CD4-positive, alpha-beta T cell treated with Interleukin-15 for 1 hour (primary cell): ENCODE data around the gene UXS1.

ENCODE experiments used
- DNase-seq: peaks from one replicate; pipeline ENCODE4 v3.0.0-alpha.2; 2020

UXS1 gene

GRCh38 chr2:106073678-106074406, 120.3 kb downstream of the UXS1 start:
- DNase-seq, result no peak

GRCh38 chr2:106070181-106070580, 123.9 kb downstream of the UXS1 start:
- DNase-seq, result no peak

GRCh38 chr2:106068451-106068850, 125.7 kb downstream of the UXS1 start:
- no peak for DNase-seq

- no peak for DNase-seq
Measured at GRCh38 chr2:106065983-106066820, 127.9 kb downstream of the UXS1 start.

GRCh38 chr2:106065268-106065982, 128.7 kb downstream of the UXS1 start:
- no peak for DNase-seq

- DNase-seq, result no peak
Measured at GRCh38 chr2:106063181-106063580, 130.9 kb downstream of the UXS1 start.

GRCh38 chr2:106062627-106063026, 131.5 kb downstream of the UXS1 start:
- DNase-seq, result no peak

- DNase-seq, result no peak
Measured at GRCh38 chr2:106061611-106062349, 132.3 kb downstream of the UXS1 start.

GRCh38 chr2:106059416-106060065, 134.6 kb downstream of the UXS1 start:
- DNase-seq, result no peak

- DNase-seq, result no peak
Measured at GRCh38 chr2:106058469-106059137, 135.5 kb downstream of the UXS1 start.

GRCh38 chr2:106057206-106057605, 136.9 kb downstream of the UXS1 start:
- peak; percentile 37 for DNase-seq

- DNase-seq, result peak; percentile 52
Measured at GRCh38 chr2:106054880-106055655, 139.0 kb downstream of the UXS1 start.

GRCh38 chr2:106054321-106054720, 139.8 kb downstream of the UXS1 start:
- no peak for DNase-seq

- no peak for DNase-seq
Measured at GRCh38 chr2:106053581-106053980, 140.5 kb downstream of the UXS1 start.

- DNase-seq, result no peak
Measured at GRCh38 chr2:106053116-106053515, 141.0 kb downstream of the UXS1 start.

- DNase-seq, result no peak
Measured at GRCh38 chr2:106044859-106045258, 149.2 kb downstream of the UXS1 start.

GRCh38 chr2:106044021-106044420, 150.1 kb downstream of the UXS1 start:
- DNase-seq, result no peak
